Subcutaneous adipose tissue (tissue), 4 donors: Measurements from ENCODE around the gene ZFP36L2. TPM values are rescaled to one million over a fixed set of nuclear protein-coding genes. Genes with fewer than 3 reads are reported as not detected.

Source experiments
- total RNA-seq, 4 donors: library from RNA; depleted of rRNA; stranded (reverse); fragments of >200 nt; gene quantifications; one replicate each; pipeline ENCODE4 v1.1.0, GENCODE V29; 2016
- TF ChIP-seq, protein P1 (sequence below): fragments of 450-650 bp; IDR thresholded peaks from one replicate; pipeline ENCODE4 v1.5.1; 2016; ENCODE audit warnings: low read depth, mild to moderate bottlenecking, control low read depth, antibody characterized with exemption, moderate library complexity

Gene ZFP36L2
- total RNA-seq, 4 donors from 2014 or later, result 124 to 232 (median 141) TPM

DNA sequence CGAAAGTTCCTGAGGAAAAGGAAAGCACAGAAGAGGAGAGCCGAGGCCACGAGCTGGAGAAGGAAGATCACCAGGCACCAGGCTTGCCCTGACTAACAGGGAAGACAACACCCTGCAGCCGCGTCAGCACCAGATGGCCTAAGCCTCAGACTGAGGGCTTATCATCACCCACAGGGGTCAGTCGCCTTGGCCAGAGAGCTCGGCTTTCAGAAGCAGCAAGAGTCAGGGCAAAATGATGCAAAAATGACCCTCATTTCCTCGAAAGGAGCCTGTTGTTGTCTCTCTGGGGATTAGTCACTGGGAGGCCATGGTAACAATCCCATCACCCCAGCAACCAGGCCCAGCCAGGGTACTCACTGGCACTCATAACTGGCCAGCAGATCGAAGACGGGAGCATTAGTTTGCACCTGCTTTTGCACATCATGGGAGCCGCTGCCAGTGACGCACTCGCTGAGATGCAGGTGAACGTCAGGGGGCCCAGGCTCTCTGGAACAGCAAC is 42.7 kb upstream of the ZFP36L2 start:
- TF ChIP-seq, protein P1, sequence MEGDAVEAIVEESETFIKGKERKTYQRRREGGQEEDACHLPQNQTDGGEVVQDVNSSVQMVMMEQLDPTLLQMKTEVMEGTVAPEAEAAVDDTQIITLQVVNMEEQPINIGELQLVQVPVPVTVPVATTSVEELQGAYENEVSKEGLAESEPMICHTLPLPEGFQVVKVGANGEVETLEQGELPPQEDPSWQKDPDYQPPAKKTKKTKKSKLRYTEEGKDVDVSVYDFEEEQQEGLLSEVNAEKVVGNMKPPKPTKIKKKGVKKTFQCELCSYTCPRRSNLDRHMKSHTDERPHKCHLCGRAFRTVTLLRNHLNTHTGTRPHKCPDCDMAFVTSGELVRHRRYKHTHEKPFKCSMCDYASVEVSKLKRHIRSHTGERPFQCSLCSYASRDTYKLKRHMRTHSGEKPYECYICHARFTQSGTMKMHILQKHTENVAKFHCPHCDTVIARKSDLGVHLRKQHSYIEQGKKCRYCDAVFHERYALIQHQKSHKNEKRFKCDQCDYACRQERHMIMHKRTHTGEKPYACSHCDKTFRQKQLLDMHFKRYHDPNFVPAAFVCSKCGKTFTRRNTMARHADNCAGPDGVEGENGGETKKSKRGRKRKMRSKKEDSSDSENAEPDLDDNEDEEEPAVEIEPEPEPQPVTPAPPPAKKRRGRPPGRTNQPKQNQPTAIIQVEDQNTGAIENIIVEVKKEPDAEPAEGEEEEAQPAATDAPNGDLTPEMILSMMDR, result no peak

DNA sequence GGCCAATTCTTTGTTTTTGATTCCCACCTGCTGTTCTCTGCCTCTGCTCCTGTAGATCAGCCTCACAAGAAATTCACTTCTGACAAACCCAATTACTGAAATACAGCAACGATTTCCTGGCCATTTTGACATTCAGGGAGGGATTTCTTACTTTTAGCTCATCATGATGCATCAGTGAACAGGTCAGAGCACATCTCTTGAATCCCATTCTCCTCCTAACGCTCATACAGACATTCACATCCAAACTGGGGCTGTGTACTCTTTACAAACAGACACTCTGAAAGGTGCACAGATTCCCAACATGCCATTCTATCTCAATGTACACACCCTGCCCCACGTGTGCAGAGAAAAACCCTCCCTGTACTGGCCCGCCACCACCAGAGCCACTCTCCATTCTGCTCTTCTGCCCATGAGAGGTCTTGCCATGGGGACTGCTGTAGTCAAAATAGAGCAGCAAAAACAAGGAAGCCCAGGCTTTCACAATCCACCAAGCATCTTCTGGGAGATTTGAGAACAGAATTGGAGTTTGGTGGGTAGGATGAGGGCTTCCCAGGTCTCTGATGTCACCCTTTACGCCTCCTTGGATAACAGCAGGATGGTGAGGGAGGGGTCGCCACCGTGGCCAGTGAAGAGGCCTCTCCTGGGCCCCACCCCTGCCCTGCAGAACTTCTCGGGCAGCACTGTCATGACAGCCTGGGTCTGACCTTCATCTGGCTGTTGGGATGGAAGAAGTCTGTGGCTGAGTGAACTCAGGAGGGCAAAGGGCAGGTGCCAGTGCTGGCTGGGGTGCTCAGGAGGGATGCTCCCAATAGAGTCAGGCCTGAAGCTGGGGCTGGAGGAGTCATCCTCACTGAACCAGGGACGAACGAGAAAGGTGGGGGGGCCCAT is 41.9 kb upstream of the ZFP36L2 start:
- TF ChIP-seq, protein P1, result no peak

DNA sequence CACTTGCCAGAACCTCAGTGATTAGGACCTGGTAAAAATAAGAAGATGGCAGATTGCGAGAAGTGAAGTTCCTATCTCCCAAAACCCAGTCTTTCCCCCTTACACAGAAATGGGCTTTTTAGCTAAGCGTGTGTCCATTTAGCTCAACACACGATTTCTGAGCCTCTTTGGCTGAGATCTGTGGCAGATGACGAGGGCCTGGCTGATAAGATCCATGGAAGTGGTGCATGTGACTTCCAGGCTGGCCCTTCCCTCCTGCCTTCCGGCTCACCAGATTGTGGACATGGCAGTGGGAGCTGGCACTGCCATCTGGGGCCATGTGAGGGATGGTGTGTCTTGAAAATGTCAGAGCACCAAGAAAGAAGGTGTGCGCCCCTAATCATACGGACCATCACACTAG is 41.0 kb upstream of the ZFP36L2 start:
- TF ChIP-seq, protein P1, result no peak

DNA sequence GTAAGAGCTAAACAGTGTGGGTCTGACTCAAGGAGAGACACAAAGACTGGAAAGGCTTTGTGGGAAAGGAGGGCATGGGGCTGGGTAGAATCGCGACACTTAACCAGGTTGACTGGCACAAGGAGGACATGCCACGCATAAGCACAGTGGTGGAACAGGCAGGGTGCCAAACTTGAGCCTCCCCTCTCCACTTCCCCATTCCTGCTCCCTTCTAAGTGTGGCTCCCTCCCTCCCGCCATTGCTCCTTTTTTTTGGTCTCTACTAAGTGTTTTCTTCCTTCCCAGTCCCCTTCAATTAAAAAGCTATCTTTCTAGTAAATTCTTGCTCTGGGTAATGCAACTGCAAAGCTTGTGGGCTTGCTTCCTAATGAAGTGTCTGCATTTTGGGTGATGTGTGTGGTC is 40.3 kb upstream of the ZFP36L2 start:
- TF ChIP-seq, protein P1, result no peak

DNA sequence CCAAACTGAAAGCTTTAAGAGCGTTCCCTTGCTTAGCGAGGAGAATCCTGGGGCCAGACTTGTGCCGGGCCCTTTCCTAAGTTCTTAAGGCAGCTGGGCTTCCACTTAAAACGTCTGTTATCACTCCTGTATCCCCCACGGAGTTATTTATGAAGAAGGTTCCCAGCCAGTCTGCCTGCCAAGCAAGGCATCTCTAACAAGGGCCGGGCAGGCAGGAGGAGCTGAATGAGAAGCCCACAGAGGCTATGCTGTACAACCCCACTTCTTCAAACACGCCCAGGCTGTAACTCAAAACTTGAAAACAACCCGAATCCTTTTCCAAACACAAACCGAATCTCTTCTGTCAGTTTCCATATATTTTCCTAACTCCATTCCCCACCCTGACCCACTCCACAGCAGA is 39.0 kb upstream of the ZFP36L2 start:
- TF ChIP-seq, protein P1, result no peak

DNA sequence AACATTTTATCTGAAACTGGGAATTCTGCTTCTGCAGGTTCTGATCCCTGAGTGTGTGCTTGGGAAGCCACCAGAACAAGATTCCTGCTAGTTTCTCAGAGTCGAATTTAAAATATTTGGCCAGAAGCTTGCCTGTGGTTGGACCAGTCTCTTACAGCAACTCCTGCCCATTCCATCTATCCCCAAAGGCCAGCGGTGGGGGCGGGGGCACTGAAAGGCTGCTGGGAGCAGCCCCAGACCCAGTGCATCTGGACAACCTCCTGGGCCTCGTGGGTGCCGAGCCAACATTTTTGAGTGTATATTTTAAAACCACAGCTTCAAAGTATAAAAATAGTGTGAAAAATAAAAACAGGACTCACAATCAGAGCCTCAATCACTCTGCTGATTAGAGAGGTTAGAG is 38.6 kb upstream of the ZFP36L2 start:
- TF ChIP-seq, protein P1, result no peak

DNA sequence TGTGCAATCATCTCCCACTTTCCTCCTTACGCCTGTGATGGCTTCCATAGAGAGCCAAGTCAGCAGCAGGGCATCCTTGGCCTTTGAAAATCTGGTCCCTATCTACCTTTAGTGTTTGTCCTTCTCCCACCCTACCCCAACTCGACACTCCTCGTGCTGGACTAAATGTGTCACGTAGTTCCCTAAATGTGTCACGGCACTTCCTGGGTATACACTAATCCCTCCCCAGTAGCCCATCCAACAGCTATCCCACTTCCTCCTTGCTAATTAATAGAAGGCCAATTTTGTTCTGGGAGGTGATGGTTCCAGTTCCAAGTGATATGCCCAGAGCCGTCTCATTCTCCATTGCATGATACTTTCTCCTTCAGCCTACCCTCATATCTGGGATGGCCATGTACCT is 36.5 kb upstream of the ZFP36L2 start:
- TF ChIP-seq, protein P1, result no peak
